ENCODE results near the gene PLA2G4F.

The PLA2G4F gene

DNA sequence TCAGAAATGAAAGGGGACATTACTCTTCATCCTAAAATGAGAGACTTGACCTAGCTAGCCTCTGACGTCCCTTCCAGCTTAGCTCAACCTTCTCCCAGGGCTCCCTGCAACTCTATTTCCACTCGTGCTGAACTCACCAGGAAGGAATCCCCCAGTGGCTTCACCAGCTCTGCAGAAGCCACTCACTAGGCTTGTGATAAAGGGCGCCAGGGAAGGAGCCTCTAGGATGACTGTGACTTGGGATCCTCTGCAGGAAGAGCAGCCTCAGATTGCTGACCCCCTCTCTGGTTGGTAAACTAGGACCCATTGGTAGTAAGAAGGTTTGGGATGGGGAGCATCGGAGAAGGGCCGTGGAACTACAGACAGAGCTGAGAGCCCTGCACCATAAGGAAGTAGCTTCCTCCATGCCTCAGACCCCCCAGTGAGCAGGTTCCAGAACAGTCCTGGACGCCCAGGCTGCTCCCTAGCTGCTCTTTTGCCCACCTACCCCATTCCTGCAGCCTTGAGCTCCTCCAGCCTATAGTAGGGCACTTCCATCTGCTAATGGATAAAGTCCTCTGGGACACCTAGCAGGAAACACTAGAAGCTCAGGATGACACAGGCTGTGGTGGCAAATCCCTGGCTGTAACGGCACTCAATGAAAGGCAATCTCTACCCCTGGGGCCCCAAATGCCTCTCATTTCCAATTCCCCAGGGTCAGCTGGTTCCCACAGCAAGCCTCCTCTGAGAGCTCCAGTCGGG lies 26.0 kb downstream of the PLA2G4F start:
- TF ChIP-seq, protein P1, sequence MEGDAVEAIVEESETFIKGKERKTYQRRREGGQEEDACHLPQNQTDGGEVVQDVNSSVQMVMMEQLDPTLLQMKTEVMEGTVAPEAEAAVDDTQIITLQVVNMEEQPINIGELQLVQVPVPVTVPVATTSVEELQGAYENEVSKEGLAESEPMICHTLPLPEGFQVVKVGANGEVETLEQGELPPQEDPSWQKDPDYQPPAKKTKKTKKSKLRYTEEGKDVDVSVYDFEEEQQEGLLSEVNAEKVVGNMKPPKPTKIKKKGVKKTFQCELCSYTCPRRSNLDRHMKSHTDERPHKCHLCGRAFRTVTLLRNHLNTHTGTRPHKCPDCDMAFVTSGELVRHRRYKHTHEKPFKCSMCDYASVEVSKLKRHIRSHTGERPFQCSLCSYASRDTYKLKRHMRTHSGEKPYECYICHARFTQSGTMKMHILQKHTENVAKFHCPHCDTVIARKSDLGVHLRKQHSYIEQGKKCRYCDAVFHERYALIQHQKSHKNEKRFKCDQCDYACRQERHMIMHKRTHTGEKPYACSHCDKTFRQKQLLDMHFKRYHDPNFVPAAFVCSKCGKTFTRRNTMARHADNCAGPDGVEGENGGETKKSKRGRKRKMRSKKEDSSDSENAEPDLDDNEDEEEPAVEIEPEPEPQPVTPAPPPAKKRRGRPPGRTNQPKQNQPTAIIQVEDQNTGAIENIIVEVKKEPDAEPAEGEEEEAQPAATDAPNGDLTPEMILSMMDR (IDR thresholded peaks at IDR 0.05), result no peak
- Histone ChIP-seq H3K9me3 (ENCODE audit: control insufficient read depth, low read length) (no peaks in the 10 kb centered on the region), H3K4me3 (ENCODE audit: low read depth, low read length) (no peak overlapping the region), H3K36me3 (ENCODE audit: control insufficient read depth, insufficient read depth, low read length) (no peaks in the 10 kb centered on the region), H3K4me2 (ENCODE audit: low read length) (no peak overlapping the region), H2AFZ (no peak overlapping the region), H3K79me2 (no peaks in the 10 kb centered on the region), H3K27ac (no peak overlapping the region), H3K27me3 (ENCODE audit: control insufficient read depth, insufficient read depth, low read length) (no peaks in the 10 kb centered on the region), H3K4me1 (no peaks in the 10 kb centered on the region), H3K9ac (no peak overlapping the region)

DNA sequence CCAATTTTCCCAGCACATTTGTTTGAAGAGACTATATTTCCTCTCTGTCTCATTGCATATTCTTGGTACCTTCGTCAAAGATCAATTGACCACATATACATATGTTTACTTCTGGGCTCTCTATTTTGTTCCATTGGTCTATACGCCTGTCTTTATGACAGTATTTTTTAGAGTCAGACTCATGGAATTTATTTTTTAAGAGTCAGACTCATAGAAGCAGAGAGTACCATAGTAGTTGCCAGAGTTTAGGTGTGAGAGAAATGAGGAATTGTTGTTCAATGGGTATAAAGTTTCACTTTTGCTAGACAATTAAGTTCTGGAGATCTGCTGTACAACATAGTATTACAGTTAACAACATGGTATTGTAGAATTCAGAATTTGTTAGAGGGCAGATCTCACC lies 27.1 kb downstream of the PLA2G4F start:
- Histone ChIP-seq H2AFZ (no peak overlapping the region), H3K4me3 (ENCODE audit: low read depth, low read length) (no peak overlapping the region), H3K4me2 (ENCODE audit: low read length) (no peak overlapping the region), H3K27me3 (ENCODE audit: control insufficient read depth, insufficient read depth, low read length) (no peaks in the 10 kb centered on the region), H3K9me3 (ENCODE audit: control insufficient read depth, low read length) (no peaks in the 10 kb centered on the region), H3K9ac (no peak overlapping the region), H3K36me3 (ENCODE audit: control insufficient read depth, insufficient read depth, low read length) (no peaks in the 10 kb centered on the region), H3K79me2 (no peaks in the 10 kb centered on the region), H3K27ac (no peak overlapping the region), H3K4me1 (no peaks in the 10 kb centered on the region)
- TF ChIP-seq, protein P1 (IDR thresholded peaks at IDR 0.05), result no peak

- no peak overlapping the region for H2AFZ ChIP-seq
- no peaks in the 10 kb centered on the region for H3K79me2 ChIP-seq
- H3K9ac ChIP-seq, result no peak overlapping the region
- no peak overlapping the region for H3K27ac ChIP-seq
- no peak overlapping the region for H3K4me2 ChIP-seq (ENCODE audit: low read length)
- no peak overlapping the region for H3K4me3 ChIP-seq (ENCODE audit: low read depth, low read length)
- no peaks in the 10 kb centered on the region for H3K27me3 ChIP-seq (ENCODE audit: control insufficient read depth, insufficient read depth, low read length)
- H3K36me3 ChIP-seq (ENCODE audit: control insufficient read depth, insufficient read depth, low read length), result no peaks in the 10 kb centered on the region
- H3K9me3 ChIP-seq (ENCODE audit: control insufficient read depth, low read length), result no peaks in the 10 kb centered on the region
- H3K4me1 ChIP-seq, result no peaks in the 10 kb centered on the region
- TF ChIP-seq, protein P1 (IDR thresholded peaks at IDR 0.05), result no peak
Observed at GRCh38 chr15:42128476-42128875, 28.0 kb downstream of the PLA2G4F start.

- no peaks in the 10 kb centered on the region for H3K27me3 ChIP-seq (ENCODE audit: control insufficient read depth, insufficient read depth, low read length)
- TF ChIP-seq, protein P1 (IDR thresholded peaks at IDR 0.05), result no peak
Observed at GRCh38 chr15:42123546-42123945, 32.9 kb downstream of the PLA2G4F start.

GRCh38 chr15:42121682-42122081 lies 34.8 kb downstream of the PLA2G4F start:
- Histone ChIP-seq H3K27me3 (ENCODE audit: control insufficient read depth, insufficient read depth, low read length) (no peaks in the 10 kb centered on the region), H3K4me1 (no peaks in the 10 kb centered on the region), H3K36me3 (ENCODE audit: control insufficient read depth, insufficient read depth, low read length) (no peaks in the 10 kb centered on the region), H3K27ac (no peak overlapping the region), H3K9me3 (ENCODE audit: control insufficient read depth, low read length) (no peaks in the 10 kb centered on the region), H2AFZ (no peak overlapping the region), H3K4me3 (ENCODE audit: low read depth, low read length) (no peak overlapping the region), H3K4me2 (ENCODE audit: low read length) (no peak overlapping the region), H3K9ac (no peak overlapping the region), H3K79me2 (no peaks in the 10 kb centered on the region)
- TF ChIP-seq, protein P1 (IDR thresholded peaks at IDR 0.05), result no peak

More at GRCh38 chr15:42123546-42123945, 32.9 kb downstream of the PLA2G4F start:
- no peak overlapping the region for H2AFZ ChIP-seq
- H3K4me1 ChIP-seq, result no peaks in the 10 kb centered on the region
- H3K4me3 ChIP-seq (ENCODE audit: low read depth, low read length), result no peak overlapping the region
- no peak overlapping the region for H3K27ac ChIP-seq
- H3K79me2 ChIP-seq, result no peaks in the 10 kb centered on the region
- H3K4me2 ChIP-seq (ENCODE audit: low read length), result no peak overlapping the region
- no peak overlapping the region for H3K9ac ChIP-seq
- H3K36me3 ChIP-seq (ENCODE audit: control insufficient read depth, insufficient read depth, low read length), result no peaks in the 10 kb centered on the region
- no peaks in the 10 kb centered on the region for H3K9me3 ChIP-seq (ENCODE audit: control insufficient read depth, low read length)
